Mesendoderm (in vitro differentiated cells): ENCODE measurements around the gene EIF4G3.
"Not testable (repeated sequence)": the region's sequence is repeated elsewhere in the genome, so short reads cannot be mapped to it uniquely, and the experiment has no call there.

Source experiments
- DNase-seq: peaks from one replicate; pipeline ENCODE4 v3.0.0; 2013
- H2AK5ac ChIP-seq: 2 replicates; pipeline ENCODE4 v1.6.1; 2013; ENCODE audit warnings: low read length, inconsistent platforms
- H2BK120ac ChIP-seq: 2 replicates; pipeline ENCODE4 v1.6.1; 2013; ENCODE audit warnings: low read depth, mild to moderate bottlenecking, low read length, moderate library complexity, mixed read lengths
- H2BK15ac ChIP-seq: replicated peaks from 2 replicates; pipeline ENCODE4 v1.6.1; 2013; ENCODE audit warnings: low read depth, mild to moderate bottlenecking, moderate library complexity
- H2BK5ac ChIP-seq: 2 replicates; pipeline ENCODE4 v1.6.1; 2013; ENCODE audit warnings: low read length, inconsistent platforms
- H3K18ac ChIP-seq: 2 replicates; pipeline ENCODE4 v1.6.1; 2013; ENCODE audit warnings: mild to moderate bottlenecking, low read length, mixed read lengths
- H3K23ac ChIP-seq: one replicate; pipeline ENCODE4 v1.6.1; 2013; ENCODE audit warnings: low read length
- H3K27ac ChIP-seq: 2 replicates; pipeline ENCODE4 v1.5.1; 2013; ENCODE audit warnings: low read depth, mild to moderate bottlenecking, inconsistent platforms, low read length, moderate library complexity
- H3K27me3 ChIP-seq: 2 replicates; pipeline ENCODE4 v1.6.1; 2013; ENCODE audit warnings: low read length, control low read depth, mild to moderate bottlenecking, inconsistent platforms; ENCODE audit not compliant: insufficient read depth, poor library complexity
- H3K36me3 ChIP-seq: 2 replicates; pipeline ENCODE4 v1.6.1; 2013; ENCODE audit warnings: low read length, inconsistent platforms; ENCODE audit not compliant: control insufficient read depth, insufficient read depth
- H3K4ac ChIP-seq: one replicate; pipeline ENCODE4 v1.6.1; 2013; ENCODE audit warnings: low read depth, mild to moderate bottlenecking, low read length, moderate library complexity
- H3K4me1 ChIP-seq: 2 replicates; pipeline ENCODE4 v1.6.1; 2013; ENCODE audit warnings: low read depth, low read length, inconsistent platforms; ENCODE audit not compliant: control insufficient read depth
- H3K4me2 ChIP-seq: 2 replicates; pipeline ENCODE4 v1.6.1; 2013; ENCODE audit warnings: low read length
- H3K4me3 ChIP-seq: 2 replicates; pipeline ENCODE4 v1.5.1; 2013; ENCODE audit warnings: mild to moderate bottlenecking, low read length
- H3K56ac ChIP-seq: one replicate; pipeline ENCODE4 v1.6.1; 2013; ENCODE audit warnings: low read length
- H3K79me1 ChIP-seq: 2 replicates; pipeline ENCODE4 v1.6.1; 2013; ENCODE audit warnings: low read length, inconsistent platforms
- H3K79me2 ChIP-seq: 2 replicates; pipeline ENCODE4 v1.6.1; 2013; ENCODE audit warnings: mild to moderate bottlenecking, low read length; ENCODE audit not compliant: control insufficient read depth, insufficient read depth
- H3K9ac ChIP-seq: 2 replicates; pipeline ENCODE4 v1.6.1; 2013; ENCODE audit warnings: low read length, inconsistent platforms
- H4K5ac ChIP-seq: one replicate; pipeline ENCODE4 v1.6.1; 2013; ENCODE audit warnings: low read length
- H4K8ac ChIP-seq: one replicate; pipeline ENCODE4 v1.6.1; 2013; ENCODE audit warnings: low read depth, mild to moderate bottlenecking, control low read depth, low read length, moderate library complexity
- WGBS: extraction: QIAGEN DNeasy Blood & Tissue Kit; methylation state at CpG from one replicate; pipeline ENCODE4 v1.1.7; 2013; ENCODE audit warnings: low lambda C conversion rate, missing lambda C conversion rate; ENCODE audit not compliant: insufficient coverage; ENCODE audit errors: extremely low coverage; 5-methylcytosine and 5-hydroxymethylcytosine counted together

EIF4G3 gene

DNA sequence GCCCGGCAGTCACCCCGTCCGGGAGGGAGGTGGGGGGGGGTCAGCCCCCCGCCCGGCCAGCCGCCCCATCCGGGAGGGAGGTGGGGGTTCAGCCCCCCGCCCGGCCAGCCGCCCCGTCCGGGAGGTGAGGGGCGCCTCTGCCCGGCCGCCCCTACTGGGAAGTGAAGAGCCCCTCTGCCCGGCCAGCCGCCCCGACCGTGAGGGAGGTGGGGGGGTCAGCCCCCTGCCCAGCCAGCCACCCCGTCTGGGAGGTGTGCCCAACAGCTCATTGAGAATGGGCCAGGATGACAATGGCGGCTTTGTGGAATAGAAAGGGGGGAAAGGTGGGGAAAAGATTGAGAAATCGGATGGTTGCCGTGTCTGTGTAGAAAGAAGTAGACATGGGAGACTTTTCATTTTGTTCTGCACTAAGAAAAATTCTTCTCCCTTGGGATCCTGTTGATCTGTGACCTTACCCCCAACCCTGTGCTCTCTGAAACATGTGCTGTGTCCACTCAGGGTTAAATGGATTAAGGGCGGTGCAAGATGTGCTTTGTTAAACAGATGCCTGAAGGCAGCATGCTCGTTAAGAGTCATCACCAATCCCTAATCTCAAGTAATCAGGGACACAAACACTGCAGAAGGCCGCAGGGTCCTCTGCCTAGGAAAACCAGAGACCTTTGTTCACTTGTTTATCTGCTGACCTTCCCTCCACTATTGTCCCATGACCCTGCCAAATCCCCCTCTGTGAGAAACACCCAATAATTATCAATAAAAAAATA lies 152.4 kb downstream of the EIF4G3 start:
- not testable (repeated sequence) for H3K9ac ChIP-seq, H4K8ac ChIP-seq, H3K79me2 ChIP-seq, H3K36me3 ChIP-seq, H3K4me3 ChIP-seq, H3K56ac ChIP-seq, H3K27ac ChIP-seq, H2BK5ac ChIP-seq, H3K23ac ChIP-seq, H3K27me3 ChIP-seq, DNase-seq, H3K18ac ChIP-seq, H3K4me1 ChIP-seq, H3K4me2 ChIP-seq, H2AK5ac ChIP-seq, H2BK120ac ChIP-seq, H3K4ac ChIP-seq, H4K5ac ChIP-seq, H3K79me1 ChIP-seq, H2BK15ac ChIP-seq
- no CpG with 5 or more reads among the region's 26 CpGs for WGBS

DNA sequence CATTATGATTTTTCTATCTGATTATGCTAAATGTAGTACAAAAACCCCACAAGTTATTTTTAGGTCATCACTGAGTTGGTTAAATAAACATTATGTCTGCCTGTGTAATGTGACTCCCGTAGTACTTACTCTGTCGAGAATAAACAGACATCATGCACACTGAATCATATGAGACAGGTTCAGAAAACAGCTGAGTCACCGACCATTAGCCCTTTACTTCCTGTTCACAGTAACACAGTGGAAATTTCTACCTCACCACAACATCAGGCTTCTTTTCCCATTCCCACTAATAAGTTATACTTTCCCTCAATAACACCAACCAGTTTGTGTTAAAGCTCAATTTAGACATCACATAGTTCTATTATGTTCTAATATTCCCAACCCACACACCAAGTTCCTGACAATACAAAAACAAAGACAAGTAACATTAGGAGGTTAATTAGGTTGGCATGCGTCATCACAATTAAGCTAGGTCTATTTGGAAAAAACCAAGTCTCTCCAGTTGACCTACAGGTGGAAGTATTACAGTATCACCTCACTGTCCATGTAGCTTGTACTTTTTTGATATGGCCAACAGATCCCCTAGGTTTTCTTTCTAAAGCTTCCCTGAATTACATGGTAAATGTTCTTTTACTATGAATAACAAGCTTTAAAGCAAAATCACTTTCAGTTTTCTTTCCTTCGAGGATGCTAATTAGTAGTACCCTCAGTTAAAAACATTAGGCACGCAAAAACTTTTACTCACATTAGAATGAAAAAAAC lies 154.2 kb downstream of the EIF4G3 start:
- Histone ChIP-seq H3K79me2 (peaks cover 7% of the 10 kb centered on the region), H3K4ac (no peak overlapping the region), H3K4me1 (peaks cover 2% of the 10 kb centered on the region), H3K23ac (no peak overlapping the region), H3K9ac (no peak overlapping the region), H2BK5ac (no peak overlapping the region), H4K8ac (no peak overlapping the region), H2BK15ac (no peak overlapping the region), H3K27ac (no peak overlapping the region), H4K5ac (no peak overlapping the region), H3K4me3 (no peak overlapping the region), H3K18ac (no peak overlapping the region), H2AK5ac (no peak overlapping the region), H3K56ac (no peak overlapping the region), H3K79me1 (peaks cover 5% of the 10 kb centered on the region), H3K36me3 (no peaks in the 10 kb centered on the region), H2BK120ac (no peak overlapping the region), H3K4me2 (no peak overlapping the region), H3K27me3 (no peaks in the 10 kb centered on the region)
- WGBS: no CpG with 5 or more reads among the region's 6 CpGs
- peak; percentile 52 for DNase-seq

DNA sequence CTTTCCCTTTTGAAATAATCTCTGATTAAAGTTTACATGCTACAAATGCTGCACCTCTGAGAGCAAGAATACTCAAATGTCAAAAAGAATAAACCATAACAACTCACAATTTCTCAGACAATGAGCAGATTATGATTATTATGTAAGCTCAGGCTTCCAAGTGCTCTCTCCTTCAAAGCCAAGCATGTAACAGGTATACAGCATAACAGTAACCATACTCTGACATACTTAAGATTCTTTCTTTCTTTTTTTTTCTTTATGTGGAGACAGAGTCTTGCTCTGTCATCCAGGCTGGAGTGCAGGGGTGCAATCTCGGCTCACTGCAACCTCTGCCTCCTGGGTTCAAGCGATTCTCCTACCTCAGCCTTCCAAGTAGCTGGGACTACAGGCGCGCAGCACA lies 155.4 kb downstream of the EIF4G3 start:
- Histone ChIP-seq H3K18ac (no peak overlapping the region), H3K27ac (no peak overlapping the region), H2BK5ac (no peak overlapping the region), H2BK15ac (no peak overlapping the region), H3K4me1 (peaks cover 2% of the 10 kb centered on the region), H3K9ac (no peak overlapping the region), H4K5ac (no peak overlapping the region), H3K23ac (no peak overlapping the region), H3K27me3 (no peaks in the 10 kb centered on the region), H3K4me2 (no peak overlapping the region), H2BK120ac (no peak overlapping the region), H3K56ac (no peak overlapping the region), H3K4me3 (no peak overlapping the region), H3K4ac (no peak overlapping the region), H4K8ac (no peak overlapping the region), H3K36me3 (no peaks in the 10 kb centered on the region), H3K79me1 (peaks cover 5% of the 10 kb centered on the region), H2AK5ac (no peak overlapping the region), H3K79me2 (peaks cover 9% of the 10 kb centered on the region)
- WGBS: no CpG with 5 or more reads among the region's 4 CpGs
- DNase-seq: no peak

DNA sequence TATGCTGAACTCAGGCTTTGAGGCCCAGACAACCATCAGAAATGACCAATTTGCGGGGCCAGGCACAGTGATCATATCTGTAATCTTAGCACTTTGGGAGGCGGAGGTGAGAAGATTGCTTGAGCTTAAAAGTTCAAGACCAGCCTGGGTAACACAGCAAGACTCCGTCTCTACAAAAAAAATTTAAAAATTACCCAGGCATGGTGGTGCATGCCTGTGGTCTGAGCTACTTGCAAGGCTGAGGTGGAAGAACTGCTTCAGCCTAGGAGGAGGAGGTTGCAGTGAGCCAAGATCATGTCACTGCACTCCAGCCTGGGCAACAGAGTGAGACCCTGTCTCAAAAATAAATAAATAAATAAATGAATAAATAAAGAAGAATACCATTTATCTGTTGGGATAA lies 156.5 kb downstream of the EIF4G3 start:
- Histone ChIP-seq H3K79me1 (peaks cover 5% of the 10 kb centered on the region), H3K79me2 (peaks cover 10% of the 10 kb centered on the region), H3K4me1 (peaks cover 2% of the 10 kb centered on the region), H3K36me3 (no peaks in the 10 kb centered on the region), H3K9ac (no peak overlapping the region), H3K18ac (no peak overlapping the region), H3K56ac (no peak overlapping the region), H3K27ac (no peak overlapping the region), H2BK5ac (no peak overlapping the region), H3K4me2 (no peak overlapping the region), H4K8ac (no peak overlapping the region), H2AK5ac (no peak overlapping the region), H2BK15ac (no peak overlapping the region), H4K5ac (no peak overlapping the region), H3K4me3 (no peak overlapping the region), H3K23ac (no peak overlapping the region), H2BK120ac (no peak overlapping the region), H3K27me3 (no peaks in the 10 kb centered on the region), H3K4ac (no peak overlapping the region)
- peak; percentile 51 for DNase-seq
- WGBS: no CpG with 5 or more reads among the region's 3 CpGs

DNA sequence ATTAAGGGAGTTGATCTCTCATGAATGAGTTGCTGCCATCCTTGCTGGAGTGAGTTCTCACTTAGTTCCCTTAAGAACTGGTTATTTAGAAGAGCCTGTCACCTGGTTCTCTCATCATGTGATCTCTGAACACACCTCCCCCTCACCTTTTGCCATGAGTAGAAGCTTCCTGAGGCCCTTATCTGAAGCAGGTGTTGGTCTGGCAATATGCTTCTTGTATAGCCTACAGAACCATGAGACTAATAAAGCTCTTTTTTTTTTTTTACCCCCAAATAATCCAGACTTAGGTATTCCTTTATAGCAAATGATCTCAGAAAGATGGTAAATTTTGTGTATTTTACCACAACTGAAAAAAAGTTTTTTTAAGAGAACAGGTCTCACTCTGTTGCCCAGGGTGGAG lies 158.0 kb downstream of the EIF4G3 start:
- no peak overlapping the region for H4K5ac ChIP-seq
- peaks cover 5% of the 10 kb centered on the region for H3K79me1 ChIP-seq
- no peak overlapping the region for H2AK5ac ChIP-seq
- H3K4me3 ChIP-seq: no peak overlapping the region
- H4K8ac ChIP-seq: no peak overlapping the region
- H2BK120ac ChIP-seq: no peak overlapping the region
- no peak overlapping the region for H3K56ac ChIP-seq
- no peak overlapping the region for H2BK5ac ChIP-seq
- H3K27ac ChIP-seq: no peak overlapping the region
- H3K27me3 ChIP-seq: no peaks in the 10 kb centered on the region
- no peak overlapping the region for H3K23ac ChIP-seq
- peak; percentile 7 for DNase-seq
- H3K18ac ChIP-seq: no peak overlapping the region
- H2BK15ac ChIP-seq: no peak overlapping the region
- no peak overlapping the region for H3K9ac ChIP-seq
- H3K36me3 ChIP-seq: no peaks in the 10 kb centered on the region
- no peak overlapping the region for H3K4me2 ChIP-seq
- no peaks in the 10 kb centered on the region for H3K4me1 ChIP-seq
- H3K4ac ChIP-seq: no peak overlapping the region
- H3K79me2 ChIP-seq: peaks cover 7% of the 10 kb centered on the region
